Brain microvascular endothelial cell (primary cell): ENCODE results near the gene C9orf43.

ENCODE experiments used
- DNase-seq: peaks from one replicate; pipeline ENCODE4 v3.0.0-alpha.2; 2020
- H3K27ac ChIP-seq: fragments of 250-450 bp; sonication (Bioruptor Pico); 2 replicates; pipeline ENCODE4 v1.5.1; 2020; ENCODE audit warnings: mild to moderate bottlenecking, moderate library complexity
- H3K27me3 ChIP-seq: fragments of 250-450 bp; sonication (Bioruptor Pico); replicated peaks from 2 replicates; pipeline ENCODE4 v1.5.1; 2020; ENCODE audit warnings: mild to moderate bottlenecking
- H3K36me3 ChIP-seq: fragments of 250-450 bp; sonication (Bioruptor Pico); replicated peaks from 2 replicates; pipeline ENCODE4 v1.5.1; 2020; ENCODE audit warnings: mild to moderate bottlenecking
- H3K4me3 ChIP-seq: 2 replicates; pipeline ENCODE4 v1.5.1; 2011; ENCODE audit warnings: low read depth, mild to moderate bottlenecking, control low read depth, low read length, moderate library complexity
- in situ Hi-C: cut with HindIII; loops from 2 replicates; pipeline ENCODE4 v1.10.0; 2017; ENCODE audit warnings: low sequenced_read_pairs, low pct_ligation_motif_present
- TF ChIP-seq, protein P1 (sequence below): IDR thresholded peaks from 2 replicates; pipeline ENCODE4 v1.5.1; 2011; ENCODE audit warnings: low read depth, mild to moderate bottlenecking, moderate library complexity, low read length, control low read depth, inconsistent platforms; ENCODE audit errors: missing control alignments

C9orf43 gene

DNA sequence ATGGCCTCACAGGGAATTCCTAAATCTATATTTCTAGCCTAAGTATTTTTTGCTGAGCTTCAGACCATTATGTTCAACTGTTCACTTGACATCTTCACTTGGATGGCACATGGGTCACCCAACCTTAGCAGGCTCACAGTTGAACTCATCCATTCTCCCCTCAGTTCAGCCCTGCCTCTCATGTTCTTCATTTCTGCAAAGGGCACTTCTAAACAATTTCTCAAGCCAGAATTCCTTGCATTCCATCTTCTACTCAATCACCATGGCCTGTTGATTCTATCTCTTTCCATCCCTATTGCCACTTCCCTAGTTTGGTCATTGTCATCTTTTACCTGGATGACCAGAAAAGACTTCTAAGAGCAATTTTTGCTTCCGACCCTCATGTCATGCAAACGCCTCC, 45.7 kb downstream of the C9orf43 start:
- Histone ChIP-seq H3K27ac (no peak overlapping the region), H3K27me3 (no peaks in the 10 kb centered on the region), H3K36me3 (no peaks in the 10 kb centered on the region), H3K4me3 (no peak overlapping the region)
- in situ Hi-C loops = no loop called here
- TF ChIP-seq, protein P1, sequence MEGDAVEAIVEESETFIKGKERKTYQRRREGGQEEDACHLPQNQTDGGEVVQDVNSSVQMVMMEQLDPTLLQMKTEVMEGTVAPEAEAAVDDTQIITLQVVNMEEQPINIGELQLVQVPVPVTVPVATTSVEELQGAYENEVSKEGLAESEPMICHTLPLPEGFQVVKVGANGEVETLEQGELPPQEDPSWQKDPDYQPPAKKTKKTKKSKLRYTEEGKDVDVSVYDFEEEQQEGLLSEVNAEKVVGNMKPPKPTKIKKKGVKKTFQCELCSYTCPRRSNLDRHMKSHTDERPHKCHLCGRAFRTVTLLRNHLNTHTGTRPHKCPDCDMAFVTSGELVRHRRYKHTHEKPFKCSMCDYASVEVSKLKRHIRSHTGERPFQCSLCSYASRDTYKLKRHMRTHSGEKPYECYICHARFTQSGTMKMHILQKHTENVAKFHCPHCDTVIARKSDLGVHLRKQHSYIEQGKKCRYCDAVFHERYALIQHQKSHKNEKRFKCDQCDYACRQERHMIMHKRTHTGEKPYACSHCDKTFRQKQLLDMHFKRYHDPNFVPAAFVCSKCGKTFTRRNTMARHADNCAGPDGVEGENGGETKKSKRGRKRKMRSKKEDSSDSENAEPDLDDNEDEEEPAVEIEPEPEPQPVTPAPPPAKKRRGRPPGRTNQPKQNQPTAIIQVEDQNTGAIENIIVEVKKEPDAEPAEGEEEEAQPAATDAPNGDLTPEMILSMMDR = no peak
- no peak for DNase-seq

DNA sequence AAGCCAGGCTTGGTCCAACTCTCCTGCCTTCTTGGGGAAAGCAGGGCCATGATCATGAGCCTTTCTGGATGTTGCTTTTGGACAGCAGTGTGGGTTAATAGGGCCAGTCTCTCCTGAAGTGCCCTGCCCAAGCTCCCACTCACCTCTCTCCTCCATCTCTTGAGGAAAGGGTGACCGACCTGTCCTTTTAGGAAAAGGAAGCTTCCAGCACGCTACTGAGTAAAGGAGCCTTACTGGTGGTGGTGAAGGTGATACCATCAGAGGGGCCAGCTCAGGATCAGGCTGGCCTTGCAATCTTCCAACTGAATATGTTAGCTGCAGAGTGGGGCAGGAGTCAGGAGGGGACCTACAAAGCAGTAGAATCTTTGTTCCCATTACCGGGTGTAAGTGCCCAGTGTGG, 50.7 kb downstream of the C9orf43 start:
- Histone ChIP-seq H3K4me3 (no peak overlapping the region), H3K27ac (no peak overlapping the region), H3K36me3 (no peaks in the 10 kb centered on the region), H3K27me3 (peaks cover 7% of the 10 kb centered on the region)
- no peak for DNase-seq
- in situ Hi-C loops = no loop called here
- TF ChIP-seq, protein P1 = no peak

DNA sequence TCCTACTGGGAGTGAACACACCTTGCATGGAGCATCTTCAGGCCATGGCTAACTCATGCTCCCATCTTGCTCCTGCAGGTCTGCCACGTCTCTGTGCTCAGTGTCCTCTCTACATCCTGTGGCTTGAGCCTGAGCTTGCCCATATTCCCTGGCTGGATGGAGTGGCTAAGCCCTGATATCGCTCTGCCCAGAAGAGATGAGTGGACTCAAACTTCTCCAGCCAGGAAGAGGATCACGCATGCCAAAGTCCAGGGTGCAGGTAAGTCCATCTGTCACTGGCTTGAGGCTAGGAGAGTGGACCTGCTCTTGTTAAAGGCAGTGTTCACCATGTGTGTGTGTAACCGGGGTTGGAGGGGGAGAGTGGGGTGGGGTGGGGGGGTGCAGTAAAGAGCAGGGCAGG, 51.4 kb downstream of the C9orf43 start:
- Histone ChIP-seq H3K27ac (no peak overlapping the region), H3K27me3 (peaks cover 7% of the 10 kb centered on the region), H3K4me3 (no peak overlapping the region), H3K36me3 (no peaks in the 10 kb centered on the region)
- DNase-seq = no peak
- in situ Hi-C loops = no loop called here
- TF ChIP-seq, protein P1 = no peak

DNA sequence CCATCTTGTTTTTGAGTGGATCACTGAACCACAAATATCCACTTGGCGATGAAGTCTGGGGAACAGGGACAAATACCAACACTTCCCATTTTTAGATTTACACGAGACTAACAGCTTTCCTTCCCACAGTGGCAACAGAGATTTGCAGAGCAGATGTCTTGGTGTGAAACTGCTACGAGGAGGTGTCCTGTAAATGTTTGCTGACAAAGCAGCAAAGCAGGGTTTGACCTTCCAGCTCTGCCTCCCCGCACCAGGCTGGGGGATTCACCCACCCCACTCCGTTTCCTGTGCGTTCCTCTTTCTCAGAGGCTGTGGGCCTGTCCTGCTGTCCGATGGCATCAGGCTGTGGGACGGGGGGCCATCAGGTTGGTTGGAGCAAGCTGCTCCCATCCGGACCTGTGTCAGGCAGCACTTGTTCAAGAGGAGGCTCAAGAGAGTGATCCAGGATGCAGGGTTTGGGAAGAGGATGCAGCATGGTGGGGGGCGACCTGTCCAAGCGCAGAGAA, 52.3 kb downstream of the C9orf43 start:
- peaks cover 7% of the 10 kb centered on the region for H3K27me3 ChIP-seq
- no peak overlapping the region for H3K4me3 ChIP-seq
- no peak overlapping the region for H3K27ac ChIP-seq
- DNase-seq = no peak
- in situ Hi-C loops = no loop called here
- no peaks in the 10 kb centered on the region for H3K36me3 ChIP-seq
- TF ChIP-seq, protein P1 = no peak

DNA sequence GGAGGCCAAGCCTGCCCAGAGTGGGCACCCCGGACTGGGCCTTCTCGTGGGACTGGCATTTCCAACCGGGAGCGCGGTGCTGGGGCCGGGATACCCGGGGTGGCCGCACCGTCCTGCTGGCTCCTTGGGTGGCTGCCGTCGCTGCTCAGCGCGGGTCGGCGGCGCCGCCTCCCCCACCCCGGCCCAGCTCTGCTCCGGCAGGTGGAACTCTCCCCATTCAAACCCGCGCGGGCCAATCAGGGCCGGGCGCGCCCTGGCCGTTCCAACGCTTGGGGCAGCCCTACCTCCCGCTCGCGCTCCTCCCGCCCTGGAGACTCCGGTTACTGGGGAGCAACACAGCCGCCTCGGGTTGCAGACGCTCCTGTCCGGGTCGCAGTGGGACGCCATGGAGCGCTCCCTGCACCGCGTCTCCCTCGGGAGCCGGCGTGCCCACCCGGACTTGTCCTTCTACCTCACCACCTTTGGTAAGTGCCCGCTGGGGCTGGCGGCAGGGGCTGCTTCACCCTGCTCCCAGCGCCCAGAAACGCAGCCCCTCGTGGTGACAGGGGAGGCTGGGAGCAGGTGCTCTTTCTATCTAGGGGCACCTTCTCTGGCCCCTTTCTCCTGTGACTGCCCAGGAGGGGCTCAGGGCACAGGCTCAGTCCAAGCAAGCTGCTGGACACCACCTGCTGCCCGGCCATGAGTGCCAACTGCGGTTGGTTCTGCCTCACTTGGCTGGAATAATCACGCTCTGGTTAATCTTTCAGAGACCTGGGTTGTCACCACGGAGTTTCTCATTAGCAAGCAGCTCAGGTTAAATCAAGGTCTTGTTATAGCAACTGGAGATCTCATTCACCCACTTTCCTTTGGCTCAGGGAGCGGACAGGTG, 53.1 kb downstream of the C9orf43 start, which contains the start of gene RGS3:
TSS of gene RGS3 (plus strand) at position 310 of the 868 bp plus-strand sequence. CDS start at position 386, 76 bp downstream.
- Histone ChIP-seq H3K36me3 (no peaks in the 10 kb centered on the region), H3K27ac (no peak within 1 kb of the TSS), H3K27me3 (peaks cover 7% of the 10 kb centered on the region), H3K4me3 (peak within 1 kb of the TSS; percentile 32)
- in situ Hi-C loops = no loop called here
- no peak for DNase-seq
- TF ChIP-seq, protein P1 = no peak
